GM23338 (cell line): ENCODE measurements around the gene TTLL9. TPM values are rescaled to one million over a fixed set of nuclear protein-coding genes. Genes with fewer than 3 reads are reported as not detected.

Source experiments
- ATAC-seq: fragments of 200-7000 bp; cut with Tn5 transposase; 3 replicates; pipeline ENCODE4 v1.9.1; 2020
- DNase-seq: peaks from one replicate; pipeline ENCODE4 v3.0.0-alpha.2; 2015; ENCODE audit warnings: low spot score
- H2AFZ ChIP-seq: fragments of 200-600 bp; sonication (generic); 2 replicates; pipeline ENCODE4 v1.8.0; 2016; ENCODE audit warnings: antibody characterized with exemption, mild to moderate bottlenecking, moderate library complexity
- H3F3A ChIP-seq: fragments of 200-600 bp; sonication (generic); replicated peaks from 2 replicates; pipeline ENCODE4 v1.8.0; 2017; ENCODE audit warnings: antibody characterized with exemption, mixed run types, low read depth
- H3K27ac ChIP-seq: fragments of 200-600 bp; sonication (generic); 2 replicates; pipeline ENCODE4 v1.6.1; 2016; ENCODE audit warnings: low read depth
- H3K27me3 ChIP-seq: fragments of 200-600 bp; sonication (generic); 2 replicates; pipeline ENCODE4 v1.8.0; 2016; ENCODE audit warnings: mild to moderate bottlenecking, mixed run types, moderate library complexity; ENCODE audit not compliant: insufficient read depth
- H3K36me3 ChIP-seq: fragments of 200-600 bp; sonication (generic); 2 replicates; pipeline ENCODE4 v1.8.0; 2016; ENCODE audit warnings: mild to moderate bottlenecking; ENCODE audit not compliant: insufficient read depth
- H3K4me1 ChIP-seq: fragments of 200-600 bp; sonication (generic); 2 replicates; pipeline ENCODE4 v1.8.0; 2016; ENCODE audit warnings: mild to moderate bottlenecking, moderate library complexity; ENCODE audit not compliant: insufficient read depth
- H3K4me2 ChIP-seq: fragments of 200-600 bp; sonication (generic); 2 replicates; pipeline ENCODE4 v1.7.1; 2017; ENCODE audit warnings: mixed run types
- H3K4me3 ChIP-seq: fragments of 200-600 bp; sonication (generic); 2 replicates; pipeline ENCODE4 v1.6.1; 2016; ENCODE audit warnings: mixed run types
- H3K79me2 ChIP-seq: fragments of 200-600 bp; sonication (generic); replicated peaks from 2 replicates; pipeline ENCODE4 v1.8.0; 2017; ENCODE audit warnings: mild to moderate bottlenecking; ENCODE audit not compliant: insufficient read depth
- H3K9me2 ChIP-seq: fragments of 200-600 bp; sonication (generic); 2 replicates; pipeline ENCODE4 v1.8.0; 2017; ENCODE audit not compliant: insufficient read depth
- H4K20me1 ChIP-seq: fragments of 200-600 bp; sonication (generic); replicated peaks from 2 replicates; pipeline ENCODE4 v1.8.0; 2017; ENCODE audit warnings: mild to moderate bottlenecking; ENCODE audit not compliant: insufficient read depth
- H3K27ac Mint-ChIP-seq: 2 replicates; pipeline ENCODE4 v1.8.0; 2020; ENCODE audit warnings: inconsistent platforms, mild to moderate bottlenecking, moderate library complexity, mixed read lengths
- H3K27me3 Mint-ChIP-seq: 3 replicates; pipeline ENCODE4 v1.8.0; 2022; ENCODE audit warnings: low read depth, mild to moderate bottlenecking, moderate library complexity, mixed read lengths, inconsistent platforms; ENCODE audit not compliant: insufficient read depth, poor library complexity
- H3K36me3 Mint-ChIP-seq: 3 replicates; pipeline ENCODE4 v1.8.0; 2021; ENCODE audit warnings: low read depth, mild to moderate bottlenecking, inconsistent platforms, moderate library complexity, mixed read lengths
- H3K4me1 Mint-ChIP-seq: 3 replicates; pipeline ENCODE4 v1.8.0; 2020; ENCODE audit warnings: mild to moderate bottlenecking, inconsistent platforms, mixed read lengths
- H3K4me3 Mint-ChIP-seq: 3 replicates; pipeline ENCODE4 v1.8.0; 2021; ENCODE audit warnings: moderate library complexity, mild to moderate bottlenecking, inconsistent platforms, mixed read lengths
- H3K9me3 Mint-ChIP-seq: 3 replicates; pipeline ENCODE4 v1.8.0; 2020; ENCODE audit warnings: moderate library complexity, mild to moderate bottlenecking, inconsistent platforms, mixed read lengths
- EZH2 ChIP-seq: fragments of 200-600 bp; sonication (generic); IDR thresholded peaks from one replicate; pipeline ENCODE4 v1.8.0; 2017; ENCODE audit warnings: antibody characterized with exemption, mild to moderate bottlenecking, low read depth; ENCODE audit not compliant: unreplicated experiment
- EZH2phosphoT487 ChIP-seq: fragments of 200-600 bp; sonication (generic); IDR thresholded peaks from one replicate; pipeline ENCODE4 v1.8.1; 2018; ENCODE audit warnings: antibody characterized with exemption; ENCODE audit not compliant: unreplicated experiment
- NANOG ChIP-seq: IDR thresholded peaks from 2 replicates; pipeline ENCODE4 v1.6.1; 2016; ENCODE audit warnings: antibody characterized with exemption, borderline replicate concordance
- POLR2AphosphoS5 ChIP-seq: IDR thresholded peaks from 2 replicates; pipeline ENCODE4 v1.6.1; 2016; ENCODE audit warnings: antibody characterized with exemption, low read depth
- STAT1 ChIP-seq: IDR thresholded peaks from one replicate; pipeline ENCODE4 v1.6.1; 2016; ENCODE audit warnings: antibody characterized with exemption; ENCODE audit not compliant: unreplicated experiment
- ZNF114 ChIP-seq: fragments of 250-450 bp; sonication (Bioruptor Pico); IDR thresholded peaks from 2 replicates; pipeline ENCODE4 v1.5.0; 2020; ENCODE audit warnings: mild to moderate bottlenecking, moderate library complexity
- ZNF331 ChIP-seq: fragments of 250-450 bp; sonication (Bioruptor Pico); IDR thresholded peaks from 2 replicates; pipeline ENCODE4 v1.5.0; 2020; ENCODE audit warnings: low read depth, mild to moderate bottlenecking, moderate library complexity
- ZNF462 ChIP-seq: fragments of 250-450 bp; sonication (Bioruptor Pico); IDR thresholded peaks from 2 replicates; pipeline ENCODE4 v1.5.0; 2020; ENCODE audit warnings: mild to moderate bottlenecking, moderate library complexity
- polyA plus RNA-seq: library from polyadenylated mRNA; unstranded; fragments of >200 nt; fragmentation: Nextera tagmentation; extraction: Ambion mirVana; gene quantifications from 2 replicates; pipeline ENCODE4 v1.2.1, GENCODE V29; 2016
- total RNA-seq: library from RNA; depleted of rRNA; stranded (reverse); fragments of >200 nt; shearing (Covaris generic); gene quantifications from 2 replicates; pipeline ENCODE4 v1.2.3, GENCODE V29; 2014
- TF ChIP-seq, protein P1 (sequence below), 2 experiments: fragments of 200-600 bp in 1 of 2; sonication (generic) in 1 of 2; conservative IDR thresholded peaks; 2 replicates each; pipeline versions ENCODE4 v1.5.1 to v1.6.1; 2016 to 2017; ENCODE audit warnings: antibody characterized with exemption in 2 of 2, low read depth in 2 of 2, mild to moderate bottlenecking in 2 of 2, moderate library complexity in 1 of 2
- TF ChIP-seq, protein P2 (sequence below): IDR thresholded peaks from one replicate; pipeline ENCODE4 v1.6.1; 2018; ENCODE audit warnings: antibody characterized with exemption; ENCODE audit not compliant: unreplicated experiment
- TF ChIP-seq, protein P3 (sequence below): IDR thresholded peaks from 2 replicates; pipeline ENCODE4 v1.6.1; 2016; ENCODE audit warnings: antibody characterized with exemption

The TTLL9 gene
- total and polyA plus RNA-seq, 2 experiments from 2014 or later, result not detected

- Histone ChIP-seq H3K36me3 (no peaks in the 10 kb centered on the region), H3K9me2 (no peaks in the 10 kb centered on the region), H3K4me3 (no peak overlapping the region), H3K79me2 (no peaks in the 10 kb centered on the region), H2AFZ (no peak overlapping the region), H3K27me3 (no peaks in the 10 kb centered on the region), H3K4me1 (peaks cover 9% of the 10 kb centered on the region; the same call in 1 of the 2 replicates), H3F3A (no peaks in the 10 kb centered on the region), H3K27ac (no peak overlapping the region), H3K4me2 (no peak overlapping the region), H4K20me1 (peaks cover 5% of the 10 kb centered on the region; the same call in 1 of the 2 replicates)
- Mint-ChIP-seq H3K27me3 (peaks cover 6% of the 10 kb centered on the region), H3K9me3 (no peaks in the 10 kb centered on the region; the same call in 1 of the 3 replicates), H3K36me3 (no peaks in the 10 kb centered on the region), H3K4me3 (no peak overlapping the region), H3K27ac (no peak overlapping the region), H3K4me1 (peaks cover 3% of the 10 kb centered on the region)
- no peak for DNase-seq
- TF ChIP-seq POLR2AphosphoS5 (no peak), NANOG (no peak), ZNF462 (no peak), EZH2phosphoT487 (no peak), ZNF114 (CRISPR knock-in tag) (no peak), ZNF331 (CRISPR knock-in tag) (no peak), STAT1 (no peak), EZH2 (no peak)
- TF ChIP-seq, protein P1, sequence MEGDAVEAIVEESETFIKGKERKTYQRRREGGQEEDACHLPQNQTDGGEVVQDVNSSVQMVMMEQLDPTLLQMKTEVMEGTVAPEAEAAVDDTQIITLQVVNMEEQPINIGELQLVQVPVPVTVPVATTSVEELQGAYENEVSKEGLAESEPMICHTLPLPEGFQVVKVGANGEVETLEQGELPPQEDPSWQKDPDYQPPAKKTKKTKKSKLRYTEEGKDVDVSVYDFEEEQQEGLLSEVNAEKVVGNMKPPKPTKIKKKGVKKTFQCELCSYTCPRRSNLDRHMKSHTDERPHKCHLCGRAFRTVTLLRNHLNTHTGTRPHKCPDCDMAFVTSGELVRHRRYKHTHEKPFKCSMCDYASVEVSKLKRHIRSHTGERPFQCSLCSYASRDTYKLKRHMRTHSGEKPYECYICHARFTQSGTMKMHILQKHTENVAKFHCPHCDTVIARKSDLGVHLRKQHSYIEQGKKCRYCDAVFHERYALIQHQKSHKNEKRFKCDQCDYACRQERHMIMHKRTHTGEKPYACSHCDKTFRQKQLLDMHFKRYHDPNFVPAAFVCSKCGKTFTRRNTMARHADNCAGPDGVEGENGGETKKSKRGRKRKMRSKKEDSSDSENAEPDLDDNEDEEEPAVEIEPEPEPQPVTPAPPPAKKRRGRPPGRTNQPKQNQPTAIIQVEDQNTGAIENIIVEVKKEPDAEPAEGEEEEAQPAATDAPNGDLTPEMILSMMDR (conservative IDR thresholded peaks at IDR 0.05; ENCODE audit: low read depth in 2 of 2), result no peak
- TF ChIP-seq, protein P2, sequence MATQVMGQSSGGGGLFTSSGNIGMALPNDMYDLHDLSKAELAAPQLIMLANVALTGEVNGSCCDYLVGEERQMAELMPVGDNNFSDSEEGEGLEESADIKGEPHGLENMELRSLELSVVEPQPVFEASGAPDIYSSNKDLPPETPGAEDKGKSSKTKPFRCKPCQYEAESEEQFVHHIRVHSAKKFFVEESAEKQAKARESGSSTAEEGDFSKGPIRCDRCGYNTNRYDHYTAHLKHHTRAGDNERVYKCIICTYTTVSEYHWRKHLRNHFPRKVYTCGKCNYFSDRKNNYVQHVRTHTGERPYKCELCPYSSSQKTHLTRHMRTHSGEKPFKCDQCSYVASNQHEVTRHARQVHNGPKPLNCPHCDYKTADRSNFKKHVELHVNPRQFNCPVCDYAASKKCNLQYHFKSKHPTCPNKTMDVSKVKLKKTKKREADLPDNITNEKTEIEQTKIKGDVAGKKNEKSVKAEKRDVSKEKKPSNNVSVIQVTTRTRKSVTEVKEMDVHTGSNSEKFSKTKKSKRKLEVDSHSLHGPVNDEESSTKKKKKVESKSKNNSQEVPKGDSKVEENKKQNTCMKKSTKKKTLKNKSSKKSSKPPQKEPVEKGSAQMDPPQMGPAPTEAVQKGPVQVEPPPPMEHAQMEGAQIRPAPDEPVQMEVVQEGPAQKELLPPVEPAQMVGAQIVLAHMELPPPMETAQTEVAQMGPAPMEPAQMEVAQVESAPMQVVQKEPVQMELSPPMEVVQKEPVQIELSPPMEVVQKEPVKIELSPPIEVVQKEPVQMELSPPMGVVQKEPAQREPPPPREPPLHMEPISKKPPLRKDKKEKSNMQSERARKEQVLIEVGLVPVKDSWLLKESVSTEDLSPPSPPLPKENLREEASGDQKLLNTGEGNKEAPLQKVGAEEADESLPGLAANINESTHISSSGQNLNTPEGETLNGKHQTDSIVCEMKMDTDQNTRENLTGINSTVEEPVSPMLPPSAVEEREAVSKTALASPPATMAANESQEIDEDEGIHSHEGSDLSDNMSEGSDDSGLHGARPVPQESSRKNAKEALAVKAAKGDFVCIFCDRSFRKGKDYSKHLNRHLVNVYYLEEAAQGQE, result no peak
- TF ChIP-seq, protein P3, sequence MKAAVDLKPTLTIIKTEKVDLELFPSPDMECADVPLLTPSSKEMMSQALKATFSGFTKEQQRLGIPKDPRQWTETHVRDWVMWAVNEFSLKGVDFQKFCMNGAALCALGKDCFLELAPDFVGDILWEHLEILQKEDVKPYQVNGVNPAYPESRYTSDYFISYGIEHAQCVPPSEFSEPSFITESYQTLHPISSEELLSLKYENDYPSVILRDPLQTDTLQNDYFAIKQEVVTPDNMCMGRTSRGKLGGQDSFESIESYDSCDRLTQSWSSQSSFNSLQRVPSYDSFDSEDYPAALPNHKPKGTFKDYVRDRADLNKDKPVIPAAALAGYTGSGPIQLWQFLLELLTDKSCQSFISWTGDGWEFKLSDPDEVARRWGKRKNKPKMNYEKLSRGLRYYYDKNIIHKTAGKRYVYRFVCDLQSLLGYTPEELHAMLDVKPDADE, result no peak
- no peak for ATAC-seq
Measured at GRCh38 chr20:31937820-31938219, 67.4 kb downstream of the TTLL9 start.
